H1 (cell line): ENCODE data around the gene INPP4A.

Experiments
- CBX5 ChIP-seq: fragments of 300-800, 300-1000 bp; sonication (generic); IDR thresholded peaks from 2 replicates; pipeline ENCODE4 v1.7.1; 2016; ENCODE audit warnings: antibody characterized with exemption, low read length, low read depth
- CEBPB ChIP-seq: IDR thresholded peaks from 2 replicates; pipeline ENCODE4 v1.6.1; 2012; ENCODE audit warnings: low read depth, low read length
- POLR2A ChIP-seq, 2 experiments: IDR thresholded peaks; 1 replicate in 1 of 2; 2 replicates in 1 of 2; pipeline ENCODE4 v1.6.1; 2011; ENCODE audit warnings: low read depth in 2 of 2, low read length in 2 of 2, mild to moderate bottlenecking in 2 of 2; ENCODE audit errors: control extremely low read depth in 1 of 2
- POLR2AphosphoS5 ChIP-seq: IDR thresholded peaks from 2 replicates; pipeline ENCODE4 v1.6.1; 2011; ENCODE audit warnings: low read depth, low read length
- SUZ12 ChIP-seq: fragments of 200-600 bp; sonication (generic); IDR thresholded peaks from 2 replicates; pipeline ENCODE4 v1.6.1; 2012; ENCODE audit warnings: mild to moderate bottlenecking, inconsistent platforms, low read length, moderate library complexity, mixed read lengths
- YY1 ChIP-seq: IDR thresholded peaks from 2 replicates; pipeline ENCODE4 v1.6.1; 2011; ENCODE audit warnings: low read depth, mild to moderate bottlenecking, low read length
- TF ChIP-seq, protein P1 (sequence below), 3 experiments: IDR thresholded peaks; 1 replicate in 2 of 3; 2 replicates in 1 of 3; pipeline versions ENCODE4 v1.5.1 to v1.6.1; 2011; ENCODE audit warnings: low read length in 3 of 3, mild to moderate bottlenecking in 3 of 3, inconsistent platforms in 2 of 3, low read depth in 1 of 3, moderate library complexity in 1 of 3; ENCODE audit not compliant: insufficient read depth in 1 of 3; ENCODE audit errors: control extremely low read depth in 1 of 3
- TF ChIP-seq, protein P2 (sequence below): IDR thresholded peaks from 2 replicates; pipeline ENCODE4 v1.6.1; 2012; ENCODE audit warnings: inconsistent platforms
- TF ChIP-seq, protein P3 (sequence below): IDR thresholded peaks from 2 replicates; pipeline ENCODE4 v1.6.1; 2012; ENCODE audit warnings: inconsistent platforms

DNA sequence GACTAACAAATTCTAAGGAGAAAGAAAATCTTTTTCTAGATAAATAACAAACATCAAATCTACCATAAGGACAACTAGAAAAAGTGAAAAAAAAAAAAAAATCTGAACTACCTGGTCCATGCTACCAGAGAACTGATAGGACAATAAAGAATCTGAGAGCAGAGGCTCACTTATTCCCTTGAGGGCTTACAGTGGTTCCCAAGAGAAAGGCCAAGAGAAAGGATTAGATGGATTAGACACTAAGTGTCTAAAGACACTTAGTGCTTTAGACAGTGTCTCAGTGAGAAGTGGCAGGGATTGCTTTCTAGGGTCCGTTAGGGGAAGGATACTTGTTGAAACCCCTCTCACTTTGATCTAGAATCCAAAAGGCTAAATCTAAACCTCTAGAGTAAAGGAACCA, 85.5 kb downstream of the INPP4A start:
- TF ChIP-seq, protein P1, sequence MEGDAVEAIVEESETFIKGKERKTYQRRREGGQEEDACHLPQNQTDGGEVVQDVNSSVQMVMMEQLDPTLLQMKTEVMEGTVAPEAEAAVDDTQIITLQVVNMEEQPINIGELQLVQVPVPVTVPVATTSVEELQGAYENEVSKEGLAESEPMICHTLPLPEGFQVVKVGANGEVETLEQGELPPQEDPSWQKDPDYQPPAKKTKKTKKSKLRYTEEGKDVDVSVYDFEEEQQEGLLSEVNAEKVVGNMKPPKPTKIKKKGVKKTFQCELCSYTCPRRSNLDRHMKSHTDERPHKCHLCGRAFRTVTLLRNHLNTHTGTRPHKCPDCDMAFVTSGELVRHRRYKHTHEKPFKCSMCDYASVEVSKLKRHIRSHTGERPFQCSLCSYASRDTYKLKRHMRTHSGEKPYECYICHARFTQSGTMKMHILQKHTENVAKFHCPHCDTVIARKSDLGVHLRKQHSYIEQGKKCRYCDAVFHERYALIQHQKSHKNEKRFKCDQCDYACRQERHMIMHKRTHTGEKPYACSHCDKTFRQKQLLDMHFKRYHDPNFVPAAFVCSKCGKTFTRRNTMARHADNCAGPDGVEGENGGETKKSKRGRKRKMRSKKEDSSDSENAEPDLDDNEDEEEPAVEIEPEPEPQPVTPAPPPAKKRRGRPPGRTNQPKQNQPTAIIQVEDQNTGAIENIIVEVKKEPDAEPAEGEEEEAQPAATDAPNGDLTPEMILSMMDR (IDR thresholded peaks at IDR 0.05; ENCODE audit: control extremely low read depth in 1 of 3, insufficient read depth in 1 of 3, low read depth in 1 of 3, low read length in 3 of 3) = no peak
- TF ChIP-seq SUZ12 (no peak), POLR2AphosphoS5 (no peak), CBX5 (no peak), CEBPB (no peak), POLR2A (IDR thresholded peaks at IDR 0.05; ENCODE audit: control extremely low read depth in 1 of 2, low read depth in 2 of 2, low read length in 2 of 2) (no peak), YY1 (no peak)
- TF ChIP-seq, protein P2, sequence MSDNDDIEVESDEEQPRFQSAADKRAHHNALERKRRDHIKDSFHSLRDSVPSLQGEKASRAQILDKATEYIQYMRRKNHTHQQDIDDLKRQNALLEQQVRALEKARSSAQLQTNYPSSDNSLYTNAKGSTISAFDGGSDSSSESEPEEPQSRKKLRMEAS = no peak
- TF ChIP-seq, protein P3, sequence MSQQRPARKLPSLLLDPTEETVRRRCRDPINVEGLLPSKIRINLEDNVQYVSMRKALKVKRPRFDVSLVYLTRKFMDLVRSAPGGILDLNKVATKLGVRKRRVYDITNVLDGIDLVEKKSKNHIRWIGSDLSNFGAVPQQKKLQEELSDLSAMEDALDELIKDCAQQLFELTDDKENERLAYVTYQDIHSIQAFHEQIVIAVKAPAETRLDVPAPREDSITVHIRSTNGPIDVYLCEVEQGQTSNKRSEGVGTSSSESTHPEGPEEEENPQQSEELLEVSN = no peak
